IMR-90 (cell line): ENCODE data around the gene TPCN1. TPM values are rescaled to one million over a fixed set of nuclear protein-coding genes. Genes with fewer than 3 reads are reported as not detected.
A peak's percentile ranks its signal among the peaks of the same experiment; 100 is the strongest.

Experiments used
- ATAC-seq: fragments of 200-7000 bp; cut with Tn5 transposase; 2 replicates; pipeline ENCODE4 v1.9.1; 2020; ENCODE audit warnings: low read depth, mild to moderate bottlenecking, moderate library complexity
- BruUV-seq: library from RNA; stranded (reverse); fragments of 400-500 nt; replicated peaks from 2 replicates; lab custom pipeline; 2021; lab: Mats Ljungman, UMichigan
- CTCF ChIA-PET: fragments of 300-600 bp; formaldehyde crosslinking; extraction: SDS; loops from one replicate; lab custom pipeline; 2021; ENCODE audit warnings: antibody characterized with exemption; lab: Yijun Ruan, JAX
- POLR2A ChIA-PET: fragments of 300-600 bp; sonication (Branson Sonifier 250); formaldehyde crosslinking; loops from one replicate; lab custom pipeline; 2022; ENCODE audit warnings: antibody characterized with exemption; ENCODE audit not compliant: unreplicated experiment; lab: Charles Lee
- DNase-seq: peaks from one replicate; pipeline ENCODE4 v3.0.0; 2013
- H2AFZ ChIP-seq: replicated peaks from 2 replicates; pipeline ENCODE3; 2013; ENCODE audit warnings: low read length, mild to moderate bottlenecking; ENCODE audit not compliant: poor library complexity
- H2AK5ac ChIP-seq: 2 replicates; pipeline ENCODE4 v1.6.1; 2013; ENCODE audit warnings: low read depth, low read length, inconsistent platforms
- H2AK9ac ChIP-seq: replicated peaks from 2 replicates; pipeline ENCODE3; 2013; ENCODE audit warnings: mild to moderate bottlenecking, low read depth, low read length, moderate library complexity; ENCODE audit not compliant: poor library complexity
- H2BK120ac ChIP-seq: 2 replicates; pipeline ENCODE4 v1.6.1; 2013; ENCODE audit warnings: low read depth, low read length, inconsistent platforms
- H2BK15ac ChIP-seq: 3 replicates; pipeline ENCODE4 v1.6.1; 2013; ENCODE audit warnings: low read depth, low read length, inconsistent platforms
- H2BK20ac ChIP-seq: 2 replicates; pipeline ENCODE4 v1.6.1; 2013; ENCODE audit warnings: low read depth, mild to moderate bottlenecking, inconsistent platforms, low read length, moderate library complexity
- H2BK5ac ChIP-seq: 2 replicates; pipeline ENCODE4 v1.6.1; 2013; ENCODE audit warnings: mild to moderate bottlenecking, low read depth, low read length, inconsistent platforms; ENCODE audit not compliant: poor library complexity, severe bottlenecking
- H3K14ac ChIP-seq: replicated peaks from 2 replicates; pipeline ENCODE4 v1.6.1; 2013; ENCODE audit warnings: low read depth, low read length, inconsistent platforms
- H3K18ac ChIP-seq: 2 replicates; pipeline ENCODE4 v1.6.1; 2013; ENCODE audit warnings: low read depth, low read length, control low read depth
- H3K23ac ChIP-seq: 2 replicates; pipeline ENCODE4 v1.6.1; 2013; ENCODE audit warnings: low read depth, low read length, inconsistent platforms
- H3K27ac ChIP-seq: 2 replicates; pipeline ENCODE4 v1.5.1; 2013; ENCODE audit warnings: mild to moderate bottlenecking, control low read depth, low read length; ENCODE audit not compliant: insufficient read depth
- H3K27me3 ChIP-seq: 2 replicates; pipeline ENCODE4 v1.6.1; 2013; ENCODE audit warnings: low read length; ENCODE audit not compliant: control insufficient read depth, insufficient read depth
- H3K36me3 ChIP-seq: 2 replicates; pipeline ENCODE4 v1.6.1; 2013; ENCODE audit warnings: low read length, mixed read lengths; ENCODE audit not compliant: control insufficient read depth, insufficient read depth
- H3K4ac ChIP-seq: 2 replicates; pipeline ENCODE4 v1.6.1; 2013; ENCODE audit warnings: low read depth, low read length, inconsistent platforms
- H3K4me1 ChIP-seq: 2 replicates; pipeline ENCODE4 v1.6.1; 2013; ENCODE audit warnings: low read length, mixed read lengths; ENCODE audit not compliant: control insufficient read depth, insufficient read depth
- H3K4me2 ChIP-seq: 2 replicates; pipeline ENCODE4 v1.6.1; 2013; ENCODE audit warnings: low read depth, mild to moderate bottlenecking, control low read depth, low read length, moderate library complexity
- H3K4me3 ChIP-seq: 2 replicates; pipeline ENCODE4 v1.5.1; 2013; ENCODE audit warnings: low read depth, mild to moderate bottlenecking, control low read depth, low read length, moderate library complexity; ENCODE audit not compliant: insufficient read depth
- H3K56ac ChIP-seq: 2 replicates; pipeline ENCODE4 v1.6.1; 2013; ENCODE audit warnings: low read length, inconsistent platforms; ENCODE audit not compliant: insufficient read depth; ENCODE audit errors: extremely low read depth
- H3K79me1 ChIP-seq, 2 experiments: 2 replicates each; pipeline ENCODE4 v1.6.1; 2013; ENCODE audit warnings: low read length in 2 of 2, inconsistent platforms in 1 of 2, low read depth in 1 of 2
- H3K9ac ChIP-seq: 2 replicates; pipeline ENCODE4 v1.6.1; 2013; ENCODE audit warnings: low read depth, low read length, control low read depth
- H3K9me1 ChIP-seq: 2 replicates; pipeline ENCODE4 v1.6.1; 2013; ENCODE audit warnings: low read length, inconsistent platforms; ENCODE audit not compliant: insufficient read depth
- H3K9me3 ChIP-seq: 2 replicates; pipeline ENCODE4 v1.6.1; 2013; ENCODE audit warnings: low read length; ENCODE audit not compliant: control insufficient read depth, insufficient read depth
- H4K20me1 ChIP-seq: 2 replicates; pipeline ENCODE4 v1.6.1; 2013; ENCODE audit warnings: low read length, inconsistent platforms; ENCODE audit not compliant: insufficient read depth
- H4K5ac ChIP-seq: 2 replicates; pipeline ENCODE4 v1.6.1; 2013; ENCODE audit warnings: mild to moderate bottlenecking, low read depth, low read length, control low read depth
- H4K8ac ChIP-seq, 2 experiments: 2 replicates each; pipeline ENCODE4 v1.6.1; 2013; ENCODE audit warnings: low read depth in 2 of 2, low read length in 2 of 2, control low read depth in 1 of 2, inconsistent platforms in 1 of 2
- H4K91ac ChIP-seq: 2 replicates; pipeline ENCODE4 v1.6.1; 2013; ENCODE audit warnings: low read depth, low read length, inconsistent platforms; ENCODE audit not compliant: insufficient read depth
- CEBPB ChIP-seq: IDR thresholded peaks from 2 replicates; pipeline ENCODE4 v1.6.1; 2012; ENCODE audit warnings: low read depth, low read length, improper control_type of control experiment
- USF2 ChIP-seq: fragments of 150-350 bp; IDR thresholded peaks from 2 replicates; pipeline ENCODE4 v1.6.1; 2017; ENCODE audit warnings: mild to moderate bottlenecking, antibody characterized with exemption, low read length, low read depth
- dilution Hi-C: fragments of 300-500 bp; cut with HindIII; formaldehyde crosslinking; loops from one replicate; pipeline ENCODE4 v1.14.3; 2018; ENCODE audit warnings: low sequenced_read_pairs; ENCODE audit not compliant: unreplicated experiment
- in situ Hi-C: fragments of 300-500 bp; cut with MboI; formaldehyde crosslinking; loops from 3 replicates; pipeline ENCODE4 v1.14.3; 2019; ENCODE audit warnings: low sequenced_read_pairs, inconsistent platforms, mixed read lengths
- intact Hi-C: fragments of 100-400 bp; cut with micrococcal nuclease; formaldehyde crosslinking; loops from 2 replicates; pipeline ENCODE4 v1.10.0; 2022
- polyA plus RNA-seq, 3 experiments: library from polyadenylated mRNA; depleted of rRNA; stranded (reverse); fragments of >200 nt; gene quantifications; 2 replicates each; pipeline ENCODE4 v1.2.3, GENCODE V29; 2012; ENCODE audit warnings: low replicate concordance in 1 of 3
- total RNA-seq: library from RNA; depleted of rRNA; stranded (reverse); fragments of >200 nt; gene quantifications from 2 replicates; pipeline ENCODE4 v1.2.3, GENCODE V29; 2012

Gene TPCN1
- total and polyA plus RNA-seq, 2 of the 4 experiments (the other 2 are of a cell fraction) = 2.0 to 13.2 TPM

GRCh38 chr12:113262710-113263109 is 41.4 kb downstream of the TPCN1 start:
- no peak overlapping the region for H2BK15ac ChIP-seq
- no peak overlapping the region for H2AK5ac ChIP-seq
- no peak overlapping the region for H3K9ac ChIP-seq
- H4K91ac ChIP-seq = no peak overlapping the region
- no peak overlapping the region for H3K4me2 ChIP-seq
- BruUV-seq = no TSS peak
- H3K4ac ChIP-seq = no peak overlapping the region
- no peak overlapping the region for H2BK20ac ChIP-seq
- H3K56ac ChIP-seq = no peak overlapping the region
- ATAC-seq (no peak), DNase-seq (no peak)
- no peaks in the 10 kb centered on the region for H4K20me1 ChIP-seq
- H3K36me3 ChIP-seq = peaks cover 5% of the 10 kb centered on the region; the same call in 1 of the 2 replicates
- TF ChIP-seq USF2 = no peak
- TF ChIP-seq CEBPB = peak; percentile 44; the same call in 1 of the 2 replicates
- H3K23ac ChIP-seq = no peak overlapping the region
- no peak overlapping the region for H2AK9ac ChIP-seq
- intact Hi-C loops (no loop called here), in situ Hi-C loops (no loop called here), dilution Hi-C loops (no loop called here)
- H3K27me3 ChIP-seq = no peaks in the 10 kb centered on the region
- H3K4me3 ChIP-seq = no peak overlapping the region
- POLR2A ChIA-PET = no interaction called here
- H2BK120ac ChIP-seq = no peak overlapping the region
- no peak overlapping the region for H3K27ac ChIP-seq
- no peaks in the 10 kb centered on the region for H3K79me1 ChIP-seq
- no peak overlapping the region for H3K18ac ChIP-seq
- H3K9me1 ChIP-seq = no peaks in the 10 kb centered on the region; the same call in 1 of the 2 replicates
- H3K9me3 ChIP-seq = no peaks in the 10 kb centered on the region
- no peak overlapping the region for H4K5ac ChIP-seq
- no peak overlapping the region for H2AFZ ChIP-seq
- peaks cover 2% of the 10 kb centered on the region; the same call in 1 of the 2 replicates for H3K4me1 ChIP-seq
- H2BK5ac ChIP-seq = no peak overlapping the region
- H4K8ac ChIP-seq = no peak overlapping the region
- CTCF ChIA-PET = no interaction called here
- H3K14ac ChIP-seq = no peak overlapping the region
